T-cell (primary cell): ENCODE data around the gene GRB14. TPM values are rescaled to one million over a fixed set of nuclear protein-coding genes. Genes with fewer than 3 reads are reported as not detected.

Source experiments
- ATAC-seq, 4 experiments: fragments of 200-7000 bp in 3 of 4; fragments of 150-1000 bp in 1 of 4; cut with Tn5 transposase; replicated peaks in 1 of 4; 1 replicate in 3 of 4; 2 replicates in 1 of 4; pipeline ENCODE4 v1.10.0; 2021; ENCODE audit warnings: moderate library complexity in 3 of 4, mild to moderate bottlenecking in 2 of 4, moderate number of reproducible peaks in 1 of 4
- CTCF ChIA-PET, 2 donors: fragments of 300-600 bp; sonication (Branson Sonifier 250); formaldehyde crosslinking; loops; one replicate each; lab custom pipeline; 2022; ENCODE audit warnings: antibody characterized with exemption in 2 of 2; lab: Charles Lee
- POLR2A ChIA-PET, 2 donors: fragments of 300-600 bp; sonication (Branson Sonifier 250); formaldehyde crosslinking; loops; one replicate each; lab custom pipeline; 2022; ENCODE audit warnings: antibody characterized with exemption in 2 of 2; lab: Charles Lee
- DNase-seq, 35 experiments: peaks; one replicate each; pipeline versions ENCODE4 v3.0.0 to v3.0.0-alpha.2; 2013 to 2023
- H3K27ac ChIP-seq: one replicate; pipeline ENCODE4 v1.5.1; 2013; ENCODE audit warnings: low read length
- H3K27me3 ChIP-seq, 2 experiments: replicated peaks in 1 of 2; 1 replicate in 1 of 2; 2 replicates in 1 of 2; pipeline versions ENCODE4 v1.6.1 to v1.7.0; 2013; ENCODE audit warnings: low read length in 1 of 2, mixed read lengths in 1 of 2; ENCODE audit not compliant: control insufficient read depth in 2 of 2, insufficient read depth in 2 of 2; ENCODE audit errors: extremely low read depth in 1 of 2
- H3K36me3 ChIP-seq, 2 donors: 1 replicate in 1 of 2; 2 replicates in 1 of 2; pipeline versions ENCODE4 v1.6.1 to v1.7.0; 2013; ENCODE audit warnings: low read length in 1 of 2; ENCODE audit not compliant: control insufficient read depth in 2 of 2, insufficient read depth in 1 of 2; ENCODE audit errors: extremely low read depth in 1 of 2
- H3K4me1 ChIP-seq, 2 experiments: 1 replicate in 1 of 2; 2 replicates in 1 of 2; pipeline versions ENCODE4 v1.6.1 to v1.7.0; 2013; ENCODE audit warnings: low read length in 2 of 2, mixed read lengths in 1 of 2; ENCODE audit not compliant: insufficient read depth in 2 of 2, control insufficient read depth in 1 of 2; ENCODE audit errors: extremely low read depth in 1 of 2
- H3K4me3 ChIP-seq, 2 donors: 1 replicate in 1 of 2; 2 replicates in 1 of 2; pipeline versions ENCODE4 v1.5.1 to v1.7.0; 2013; ENCODE audit warnings: mild to moderate bottlenecking in 2 of 2, low read length in 1 of 2, moderate library complexity in 1 of 2; ENCODE audit not compliant: control insufficient read depth in 1 of 2; ENCODE audit errors: extremely low read depth in 1 of 2
- H3K9me3 ChIP-seq: 2 replicates; pipeline ENCODE4 v1.7.0; 2013
- H3K27ac Mint-ChIP-seq, 2 donors: one replicate each; pipeline ENCODE4 v1.8.0; 2020 to 2021; ENCODE audit warnings: mild to moderate bottlenecking in 2 of 2, mixed read lengths in 2 of 2
- H3K27me3 Mint-ChIP-seq, 2 donors: one replicate each; pipeline ENCODE4 v1.8.0; 2021 to 2022; ENCODE audit warnings: mixed read lengths in 2 of 2
- H3K36me3 Mint-ChIP-seq: one replicate; pipeline ENCODE4 v1.8.0; 2021; ENCODE audit warnings: mixed read lengths
- H3K4me1 Mint-ChIP-seq, 3 donors: one replicate each; pipeline ENCODE4 v1.8.0; 2020 to 2022; ENCODE audit warnings: mixed read lengths in 3 of 3, mild to moderate bottlenecking in 1 of 3
- H3K4me3 Mint-ChIP-seq, 3 donors: one replicate each; pipeline ENCODE4 v1.8.0; 2020 to 2022; ENCODE audit warnings: mild to moderate bottlenecking in 3 of 3, mixed read lengths in 3 of 3, moderate library complexity in 3 of 3
- H3K9me3 Mint-ChIP-seq, 3 donors: one replicate each; pipeline ENCODE4 v1.8.0; 2020 to 2022; ENCODE audit warnings: mixed read lengths in 3 of 3
- WGBS: methylation state at CpG from one replicate; pipeline ENCODE4 v1.1.5; 2013; ENCODE audit warnings: missing lambda C conversion rate; ENCODE audit not compliant: insufficient coverage; 5-methylcytosine and 5-hydroxymethylcytosine counted together
- total RNA-seq, 35 experiments: library from RNA in 6 of 35; stranded (reverse) in 6 of 35; fragments of 120-200 nt in 1 of 35; gene quantifications; one replicate each; pipeline versions ENCODE4 v1.2.1 to v1.2.4 and lab custom pipeline; 2013 to 2026

Gene GRB14
- total RNA-seq, 5 donors from 2014 or later (not counting 1 experiment from before 2014, with no cell fraction given), result not detected

DNA sequence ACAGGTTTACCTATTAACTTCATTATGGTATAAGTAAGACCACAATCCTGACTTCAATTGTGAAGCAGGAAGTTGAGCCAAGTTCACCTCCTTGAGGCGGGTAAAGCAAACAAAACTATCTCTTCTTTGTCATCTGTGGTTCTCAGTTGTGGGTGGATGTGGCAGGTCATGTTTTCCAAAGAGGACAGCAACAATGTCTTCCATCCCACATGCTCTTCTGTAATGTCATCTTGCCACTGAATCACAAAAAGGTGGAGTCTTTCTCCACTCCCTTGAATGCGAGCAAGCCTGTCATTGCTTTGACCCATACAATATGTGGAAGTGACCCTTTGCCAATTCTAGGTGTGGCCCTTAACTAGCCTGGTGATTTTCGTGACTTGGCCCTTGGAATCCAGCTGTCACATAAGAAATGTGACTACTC, 98.7 kb downstream of the GRB14 start:
- H3K4me3 ChIP-seq, result no peak overlapping the region
- H3K4me1 ChIP-seq, result no peaks in the 10 kb centered on the region
- H3K27me3 ChIP-seq, result no peaks in the 10 kb centered on the region
- ATAC-seq, result no peak
- ChIA-PET POLR2A (no interaction called here), CTCF (no interaction called here)
- H3K27ac ChIP-seq, result no peak overlapping the region
- no peak for DNase-seq
- Mint-ChIP-seq H3K4me3 (no peak overlapping the region), H3K9me3 (peaks cover 4 to 15% (median 7%) of the 10 kb centered on the region in 3 donors), H3K27me3 (no peaks in the 10 kb centered on the region), H3K27ac (no peak overlapping the region), H3K36me3 (no peaks in the 10 kb centered on the region), H3K4me1 (no peaks in the 10 kb centered on the region)
- WGBS, result 48% methylated on average over 2 of the region's 3 CpGs
- H3K36me3 ChIP-seq, result no peaks in the 10 kb centered on the region
- no peaks in the 10 kb centered on the region for H3K9me3 ChIP-seq

GRCh38 chr2:164515734-164516133, 105.5 kb downstream of the GRB14 start:
- Mint-ChIP-seq H3K4me3 (no peak overlapping the region), H3K27me3 (no peaks in the 10 kb centered on the region), H3K4me1 (no peaks in the 10 kb centered on the region), H3K36me3 (no peaks in the 10 kb centered on the region), H3K27ac (no peak overlapping the region), H3K9me3 (peaks cover 12 to 35% (median 27%) of the 10 kb centered on the region in 3 donors)
- ChIA-PET CTCF (no interaction called here), POLR2A (no interaction called here)
- Histone ChIP-seq H3K27me3 (peaks cover 0 to 2% of the 10 kb centered on the region in 2 experiments), H3K4me1 (no peaks in the 10 kb centered on the region), H3K36me3 (no peaks in the 10 kb centered on the region), H3K9me3 (no peaks in the 10 kb centered on the region), H3K4me3 (no peak overlapping the region), H3K27ac (no peak overlapping the region)
- ATAC-seq (no peak), DNase-seq (no peak)
- WGBS, result no CpG with 5 or more reads among the region's 2 CpGs

GRCh38 chr2:164515030-164515429, 106.3 kb downstream of the GRB14 start:
- no peak overlapping the region for H3K27ac ChIP-seq
- ChIA-PET POLR2A (no interaction called here), CTCF (no interaction called here)
- WGBS, result 83% methylated on average over 3 of the region's 4 CpGs
- ATAC-seq, result no peak
- no peak overlapping the region for H3K4me3 ChIP-seq
- no peaks in the 10 kb centered on the region for H3K4me1 ChIP-seq
- Mint-ChIP-seq H3K36me3 (no peaks in the 10 kb centered on the region), H3K27me3 (no peaks in the 10 kb centered on the region), H3K4me1 (no peaks in the 10 kb centered on the region), H3K4me3 (no peak overlapping the region), H3K9me3 (peaks cover 12 to 35% (median 27%) of the 10 kb centered on the region in 3 donors), H3K27ac (no peak overlapping the region)
- H3K9me3 ChIP-seq, result no peaks in the 10 kb centered on the region
- H3K27me3 ChIP-seq, result peaks cover 0 to 2% of the 10 kb centered on the region in 2 experiments
- no peaks in the 10 kb centered on the region for H3K36me3 ChIP-seq
- no peak for DNase-seq

DNA sequence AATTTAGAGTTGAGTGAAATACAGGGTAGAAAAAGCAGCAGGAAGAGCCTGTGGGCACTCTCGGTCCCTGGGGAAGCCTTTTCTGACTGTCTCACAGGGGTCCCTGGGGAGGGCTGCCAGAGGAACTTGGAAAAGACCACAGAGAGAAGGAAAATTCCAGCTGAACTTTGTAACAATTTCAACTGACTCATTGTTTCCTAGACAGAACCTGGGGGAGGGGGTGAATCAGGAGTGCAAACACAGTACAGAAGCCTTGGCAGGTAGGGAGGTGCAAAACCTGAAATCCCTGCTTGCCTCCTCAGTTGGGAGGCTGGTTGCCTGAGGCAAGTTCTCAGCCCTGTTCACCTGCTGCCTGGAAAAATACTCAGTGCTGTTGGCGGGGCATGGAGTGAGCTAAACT, 106.8 kb downstream of the GRB14 start:
- H3K27ac ChIP-seq, result no peak overlapping the region
- DNase-seq, result no peak
- no peaks in the 10 kb centered on the region for H3K36me3 Mint-ChIP-seq
- H3K27me3 Mint-ChIP-seq, result no peaks in the 10 kb centered on the region
- CTCF ChIA-PET, result no interaction called here
- H3K4me3 ChIP-seq, result no peak overlapping the region
- no peaks in the 10 kb centered on the region for H3K4me1 ChIP-seq
- WGBS, result 76% methylated on average over 2 of the region's 2 CpGs
- peaks cover 12 to 34% (median 27%) of the 10 kb centered on the region in 3 donors for H3K9me3 Mint-ChIP-seq
- no peaks in the 10 kb centered on the region for H3K36me3 ChIP-seq
- peaks cover 0 to 2% of the 10 kb centered on the region in 2 experiments for H3K27me3 ChIP-seq
- no peak overlapping the region for H3K27ac Mint-ChIP-seq
- H3K9me3 ChIP-seq, result no peaks in the 10 kb centered on the region
- no peak for ATAC-seq
- POLR2A ChIA-PET, result no interaction called here
- no peaks in the 10 kb centered on the region for H3K4me1 Mint-ChIP-seq
- no peak overlapping the region for H3K4me3 Mint-ChIP-seq

GRCh38 chr2:164512871-164513270, 108.4 kb downstream of the GRB14 start:
- no peak overlapping the region for H3K4me3 ChIP-seq
- no peak overlapping the region for H3K4me3 Mint-ChIP-seq
- CTCF ChIA-PET, result no interaction called here
- ATAC-seq, result no peak
- H3K27me3 Mint-ChIP-seq, result no peaks in the 10 kb centered on the region
- no peak overlapping the region for H3K27ac ChIP-seq
- H3K27ac Mint-ChIP-seq, result no peak overlapping the region
- no peaks in the 10 kb centered on the region for H3K36me3 Mint-ChIP-seq
- H3K4me1 Mint-ChIP-seq, result no peaks in the 10 kb centered on the region
- no peaks in the 10 kb centered on the region for H3K9me3 ChIP-seq
- DNase-seq, result no peak
- H3K36me3 ChIP-seq, result no peaks in the 10 kb centered on the region
- H3K9me3 Mint-ChIP-seq, result peaks cover 12 to 27% (median 23%) of the 10 kb centered on the region in 3 donors
- no peaks in the 10 kb centered on the region for H3K4me1 ChIP-seq
- H3K27me3 ChIP-seq, result peaks cover 0 to 2% of the 10 kb centered on the region in 2 experiments
- POLR2A ChIA-PET, result no interaction called here

- peaks cover 12 to 23% (median 22%) of the 10 kb centered on the region in 3 donors for H3K9me3 Mint-ChIP-seq
- H3K36me3 ChIP-seq, result no peaks in the 10 kb centered on the region
- POLR2A ChIA-PET, result no interaction called here
These were observed 109.5 kb downstream of the GRB14 start for GRCh38 chr2:164511738-164512137.

DNA sequence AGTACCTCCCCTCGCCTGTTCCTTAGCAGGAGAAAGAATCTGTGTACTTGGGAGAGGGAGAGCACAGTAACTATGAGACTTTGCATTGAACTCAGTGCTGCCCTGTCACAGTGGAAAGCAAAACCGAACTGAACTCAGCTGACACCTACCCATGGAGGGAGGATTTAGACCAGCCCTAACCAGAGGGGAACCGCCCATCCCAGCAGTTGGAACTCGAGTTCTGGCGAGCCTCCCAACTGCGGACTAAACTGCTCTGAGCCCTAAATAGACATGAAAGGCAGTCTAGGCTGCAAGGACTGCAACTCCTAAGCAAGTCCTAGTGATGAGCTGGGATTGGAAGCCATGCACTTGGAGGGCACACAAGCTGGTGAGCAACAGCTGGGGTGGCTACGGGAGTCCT, 110.4 kb downstream of the GRB14 start:
- 76% methylated on average over 3 of the region's 7 CpGs for WGBS
- H3K27me3 Mint-ChIP-seq, result no peaks in the 10 kb centered on the region
- POLR2A ChIA-PET, result no interaction called here
- no peak overlapping the region for H3K27ac ChIP-seq
- no peaks in the 10 kb centered on the region for H3K36me3 Mint-ChIP-seq
- no peak overlapping the region for H3K4me3 Mint-ChIP-seq
- no peak overlapping the region for H3K27ac Mint-ChIP-seq
- no peak overlapping the region for H3K4me3 ChIP-seq
- H3K9me3 ChIP-seq, result no peaks in the 10 kb centered on the region
- ATAC-seq (no peak), DNase-seq (no peak)
- H3K27me3 ChIP-seq, result peaks cover 0 to 2% of the 10 kb centered on the region in 2 experiments
- CTCF ChIA-PET, result no interaction called here
- H3K4me1 Mint-ChIP-seq, result no peaks in the 10 kb centered on the region
- H3K9me3 Mint-ChIP-seq, result peaks cover 12 to 23% (median 20%) of the 10 kb centered on the region in 3 donors
- no peaks in the 10 kb centered on the region for H3K4me1 ChIP-seq
- H3K36me3 ChIP-seq, result no peaks in the 10 kb centered on the region

More at GRCh38 chr2:164511738-164512137, 109.5 kb downstream of the GRB14 start:
- no peaks in the 10 kb centered on the region for H3K9me3 ChIP-seq
- peaks cover 0 to 2% of the 10 kb centered on the region in 2 experiments for H3K27me3 ChIP-seq
- Mint-ChIP-seq H3K36me3 (no peaks in the 10 kb centered on the region), H3K4me1 (no peaks in the 10 kb centered on the region), H3K27me3 (no peaks in the 10 kb centered on the region), H3K27ac (no peak overlapping the region), H3K4me3 (no peak overlapping the region)
- no peak overlapping the region for H3K4me3 ChIP-seq
- DNase-seq, result no peak
- CTCF ChIA-PET, result no interaction called here
- H3K27ac ChIP-seq, result no peak overlapping the region
- H3K4me1 ChIP-seq, result no peaks in the 10 kb centered on the region
- ATAC-seq, result no peak
- WGBS, result 73% methylated on average over 4 of the region's 4 CpGs
